Uterus (tissue), 2 donors: Measurements from ENCODE around the gene TLK2.
"Not testable (repeated sequence)": the region's sequence is repeated elsewhere in the genome, so short reads cannot be mapped to it uniquely, and the experiment has no call there.

ENCODE experiments used
- POLR2A ChIP-seq, 2 donors: fragments of 450-650 bp; IDR thresholded peaks; one replicate each; pipeline ENCODE4 v1.6.1; 2016; ENCODE audit warnings: antibody characterized with exemption in 2 of 2, mild to moderate bottlenecking in 1 of 2, moderate library complexity in 1 of 2
- TF ChIP-seq, protein P1 (sequence below), 4 experiments: fragments of 200-600 bp in 2 of 4; fragments of 450-650 bp in 2 of 4; sonication (generic) in 2 of 4; IDR thresholded peaks; one replicate each; pipeline ENCODE4 v1.5.1; 2016 to 2019; ENCODE audit warnings: antibody characterized with exemption in 4 of 4, mild to moderate bottlenecking in 2 of 4, moderate library complexity in 1 of 4

- TF ChIP-seq, protein P1, sequence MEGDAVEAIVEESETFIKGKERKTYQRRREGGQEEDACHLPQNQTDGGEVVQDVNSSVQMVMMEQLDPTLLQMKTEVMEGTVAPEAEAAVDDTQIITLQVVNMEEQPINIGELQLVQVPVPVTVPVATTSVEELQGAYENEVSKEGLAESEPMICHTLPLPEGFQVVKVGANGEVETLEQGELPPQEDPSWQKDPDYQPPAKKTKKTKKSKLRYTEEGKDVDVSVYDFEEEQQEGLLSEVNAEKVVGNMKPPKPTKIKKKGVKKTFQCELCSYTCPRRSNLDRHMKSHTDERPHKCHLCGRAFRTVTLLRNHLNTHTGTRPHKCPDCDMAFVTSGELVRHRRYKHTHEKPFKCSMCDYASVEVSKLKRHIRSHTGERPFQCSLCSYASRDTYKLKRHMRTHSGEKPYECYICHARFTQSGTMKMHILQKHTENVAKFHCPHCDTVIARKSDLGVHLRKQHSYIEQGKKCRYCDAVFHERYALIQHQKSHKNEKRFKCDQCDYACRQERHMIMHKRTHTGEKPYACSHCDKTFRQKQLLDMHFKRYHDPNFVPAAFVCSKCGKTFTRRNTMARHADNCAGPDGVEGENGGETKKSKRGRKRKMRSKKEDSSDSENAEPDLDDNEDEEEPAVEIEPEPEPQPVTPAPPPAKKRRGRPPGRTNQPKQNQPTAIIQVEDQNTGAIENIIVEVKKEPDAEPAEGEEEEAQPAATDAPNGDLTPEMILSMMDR (IDR thresholded peaks at IDR 0.05), result not testable (repeated sequence)
- not testable (repeated sequence) for TF ChIP-seq POLR2A (IDR thresholded peaks at IDR 0.05)
Observed at GRCh38 chr17:62525317-62525716, 46.7 kb downstream of the TLK2 start.
